LNCAP (cell line): ENCODE measurements around the gene MYO7B.

Experiments
- CTCF ChIP-seq: fragments of 450-650 bp; IDR thresholded peaks from 2 replicates; pipeline ENCODE4 v1.5.1; 2017; ENCODE audit warnings: mild to moderate bottlenecking

MYO7B gene

GRCh38 chr2:127525691-127526131 is 9.8 kb upstream of the MYO7B start:
- no peak for TF ChIP-seq CTCF

GRCh38 chr2:127526132-127527000 is 9.1 kb upstream of the MYO7B start, which contains the start of gene IWS1:
Gene IWS1, minus strand, starts transcription at chr2:127526489. Its CDS starts 281 bp downstream, at chr2:127526208.
- no peak; the same call in 1 of the 2 replicates for TF ChIP-seq CTCF

GRCh38 chr2:127527001-127527804 is 8.3 kb upstream of the MYO7B start:
- no peak for TF ChIP-seq CTCF

GRCh38 chr2:127528487-127528886 is 7.0 kb upstream of the MYO7B start:
- no peak for TF ChIP-seq CTCF

GRCh38 chr2:127530245-127531140 is 5.0 kb upstream of the MYO7B start:
- no peak for TF ChIP-seq CTCF

- TF ChIP-seq CTCF: no peak
Measured at GRCh38 chr2:127531221-127531648, 4.2 kb upstream of the MYO7B start.

GRCh38 chr2:127532296-127532695 is 3.2 kb upstream of the MYO7B start:
- TF ChIP-seq CTCF: no peak
